Endodermal cell (in vitro differentiated cells): ENCODE measurements around the gene KIRREL3. TPM values are rescaled to one million over a fixed set of nuclear protein-coding genes. Genes with fewer than 3 reads are reported as not detected.

Source experiments
- microRNA-seq: library from miRNA; unstranded; fragments of <30 nt; microRNA quantifications from one replicate; pipeline ENCODE4 v1.2.0, GENCODE V29; 2020; ENCODE audit warnings: borderline microRNAs expressed
- total RNA-seq, 2 donors: library from RNA; stranded (reverse); fragmentation: NEBNext Ultra II Directional in 1 of 2; extraction: Animal tissue kit (Norgen Biotek cat#: 25700) in 1 of 2; gene quantifications; 2 replicates in 1 of 2; 3 replicates in 1 of 2; pipeline ENCODE4 v1.2.1, GENCODE V29; 2021

KIRREL3 gene
- total RNA-seq, 2 donors from 2014 or later = 1.1 to 1.4 TPM

Small RNAs within 50 kb of the gene (microRNA-seq; reads per million reads assigned to microRNA genes)
- gene MIR3167 = not detected
